Measurements from ENCODE around the gene TCEA2. TPM values are rescaled to one million over a fixed set of nuclear protein-coding genes. Genes with fewer than 3 reads are reported as not detected.

TCEA2 gene
- total and polyA plus RNA-seq, 9 of the 15 experiments (the other 6 are each of a cell fraction or from before 2014, with no cell fraction given), result 1.4 to 28.7 (median 5.4) TPM

- no peak for TF ChIP-seq CHD7 (IDR thresholded peaks at IDR 0.05; ENCODE audit: low read depth, low read length)
- TF ChIP-seq NFXL1 (CRISPR knock-in tag; IDR thresholded peaks at IDR 0.05), result no peak
- no peak for TF ChIP-seq SIN3B (IDR thresholded peaks at IDR 0.05; ENCODE audit: low read depth)
- no peak for TF ChIP-seq ARID3A (IDR thresholded peaks at IDR 0.05; ENCODE audit: borderline replicate concordance, low read depth, low read length)
- TF ChIP-seq ZFP36 (IDR thresholded peaks at IDR 0.05; ENCODE audit: low read depth, low read length, partially characterized antibody), result no peak
- TF ChIP-seq ZSCAN32 (CRISPR knock-in tag; IDR thresholded peaks at IDR 0.05), result no peak
- no peak for TF ChIP-seq RBM17 (IDR thresholded peaks at IDR 0.05; ENCODE audit: borderline replicate concordance, low read depth, low read length)
- TF ChIP-seq ZBTB5 (IDR thresholded peaks at IDR 0.05), result no peak
These were observed 12.6 kb upstream of the TCEA2 start (continued) for GRCh38 chr20:64050261-64051032.
